Dermis blood vessel endothelial cell (primary cell): ENCODE data around the gene RNASE8. TPM values are rescaled to one million over a fixed set of nuclear protein-coding genes. Genes with fewer than 3 reads are reported as not detected.
A peak's percentile ranks its signal among the peaks of the same experiment; 100 is the strongest.
"Not testable (repeated sequence)": the region's sequence is repeated elsewhere in the genome, so short reads cannot be mapped to it uniquely, and the experiment has no call there.

Experiments
- DNase-seq: peaks from one replicate; pipeline ENCODE4 v3.0.0; 2010
- total RNA-seq: library from RNA; depleted of rRNA; stranded (reverse); fragments of >200 nt; gene quantifications from 2 replicates; pipeline ENCODE4 v1.2.3, GENCODE V29; 2014

Gene RNASE8
- total RNA-seq, 1 donor from 2014 or later, result not detected

DNA sequence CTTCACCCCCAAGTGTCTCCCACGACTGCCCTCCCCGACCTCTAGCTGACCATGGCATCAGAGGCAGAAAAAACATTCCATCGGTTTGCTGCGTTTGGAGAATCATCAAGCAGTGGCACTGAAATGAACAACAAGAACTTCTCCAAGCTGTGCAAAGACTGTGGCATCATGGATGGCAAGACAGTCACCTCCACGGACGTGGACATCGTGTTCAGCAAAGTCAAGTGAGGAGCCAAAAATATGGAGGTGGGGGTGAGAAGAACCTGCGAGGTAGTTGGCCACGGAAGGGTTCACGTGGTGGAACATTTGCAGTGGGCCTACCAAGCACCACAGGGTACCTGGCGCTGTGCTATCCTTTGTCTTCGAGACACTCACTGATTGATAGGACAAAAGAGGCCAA is 27.1 kb upstream of the RNASE8 start:
- DNase-seq, result no peak

DNA sequence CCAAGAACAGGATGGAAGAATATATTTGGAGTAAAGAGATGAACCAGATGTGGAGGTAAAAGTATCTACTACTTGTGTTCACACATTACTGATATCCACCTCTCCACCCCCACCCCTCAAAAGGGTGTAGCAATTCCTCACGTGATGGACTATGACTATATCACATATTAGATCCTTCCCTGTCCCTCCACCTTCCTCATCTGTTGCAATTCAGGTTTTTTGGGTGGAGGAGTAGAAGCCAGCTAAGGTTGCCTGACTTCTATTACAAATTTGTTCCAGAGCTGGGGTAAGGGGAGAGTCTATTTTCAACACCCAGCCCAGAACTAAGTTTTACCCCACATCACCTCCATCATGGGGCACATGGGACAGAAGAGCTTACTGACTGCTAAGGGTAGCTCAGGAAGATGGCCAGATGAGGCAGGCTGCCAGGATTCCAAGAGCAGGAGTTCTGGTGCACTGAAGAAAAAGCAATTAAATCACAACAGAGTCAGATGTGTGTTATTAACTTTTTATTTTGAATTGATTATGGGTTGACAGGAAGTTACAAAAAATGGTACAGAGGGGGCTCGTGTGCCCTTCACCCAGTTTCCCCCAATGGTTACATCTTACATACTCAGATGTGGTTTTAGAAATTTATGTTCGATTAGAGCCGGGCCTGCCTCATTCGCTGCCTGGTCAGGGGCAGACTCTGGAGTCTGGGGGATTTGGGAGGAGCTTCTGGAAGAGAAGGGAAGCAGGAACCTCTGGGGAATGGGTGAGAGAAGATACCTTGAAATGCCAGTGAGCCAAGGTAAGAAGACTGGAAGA is 25.1 kb upstream of the RNASE8 start:
- DNase-seq, result no peak

DNA sequence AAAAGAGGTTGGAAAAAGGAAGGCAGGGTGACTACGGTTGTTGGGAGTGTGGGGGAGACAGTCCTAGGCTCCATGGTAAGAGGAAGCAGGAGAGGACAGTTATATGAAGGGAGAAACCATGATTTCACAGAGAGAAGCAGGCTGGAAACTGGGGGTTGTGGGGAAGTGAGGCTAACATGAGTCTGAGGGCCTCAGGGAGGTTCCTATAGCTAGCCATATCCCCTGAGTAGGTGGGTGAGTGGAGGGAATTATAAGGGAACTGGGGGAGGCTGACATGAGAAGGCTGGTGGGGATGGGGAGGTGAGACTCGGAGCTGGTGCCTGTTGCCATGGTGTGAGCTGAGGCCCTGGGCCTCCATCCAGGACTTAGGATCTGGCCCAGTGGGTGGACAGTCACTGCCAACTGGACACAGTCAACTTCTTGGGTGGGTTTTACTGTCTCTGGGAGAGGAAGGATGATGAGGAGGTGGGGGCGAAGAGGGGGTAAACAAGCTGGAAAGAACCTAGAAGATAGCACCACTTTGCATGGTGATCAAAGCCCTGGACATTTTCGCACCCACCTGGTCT is 24.4 kb upstream of the RNASE8 start:
- DNase-seq, result no peak

DNA sequence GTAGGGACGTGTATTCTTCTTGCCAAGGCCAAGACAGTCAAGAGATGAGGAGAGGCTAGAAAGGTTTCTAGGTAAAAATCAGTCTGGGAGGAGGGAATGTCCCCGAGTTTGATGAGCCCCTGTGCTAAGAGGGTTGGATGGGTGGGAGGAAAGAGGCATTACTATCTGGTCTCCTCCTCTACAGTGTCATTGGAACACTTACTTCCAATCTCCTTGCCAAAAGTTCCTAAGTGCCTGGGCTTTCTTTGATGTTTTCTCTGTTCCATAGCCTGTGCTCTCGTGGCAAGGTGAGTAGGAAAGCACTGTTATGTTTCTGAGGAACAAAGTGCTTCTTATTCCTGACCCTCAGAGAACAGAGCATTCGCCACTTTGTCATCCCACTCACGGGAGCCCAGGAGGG is 22.9 kb upstream of the RNASE8 start, which contains the start of gene RNASE13:
Gene RNASE13 (minus strand): TSS at position 101 of the 400 bp plus-strand sequence. CDS start 519 bp downstream, outside the sequence.
- no peak for DNase-seq

DNA sequence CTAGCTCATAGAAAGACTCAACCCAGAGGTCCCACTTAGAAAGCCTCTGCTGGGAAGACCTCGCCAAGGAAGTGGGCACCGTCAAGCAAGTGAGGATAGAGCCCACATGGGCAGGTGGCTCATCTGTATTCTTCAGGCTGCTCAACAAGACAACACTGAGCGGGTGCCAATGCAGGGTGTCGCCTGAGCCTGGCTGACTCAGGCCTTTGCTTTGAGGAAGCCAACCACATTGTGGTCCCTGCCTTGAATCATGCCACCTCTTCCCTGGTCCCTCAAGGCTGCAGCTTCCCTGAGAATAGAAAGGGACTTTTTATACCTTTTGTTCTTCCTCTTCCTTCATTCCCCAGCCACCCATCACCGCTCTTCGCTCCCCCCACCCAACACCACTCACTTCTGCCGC is 20.9 kb upstream of the RNASE8 start:
- no peak for DNase-seq

DNA sequence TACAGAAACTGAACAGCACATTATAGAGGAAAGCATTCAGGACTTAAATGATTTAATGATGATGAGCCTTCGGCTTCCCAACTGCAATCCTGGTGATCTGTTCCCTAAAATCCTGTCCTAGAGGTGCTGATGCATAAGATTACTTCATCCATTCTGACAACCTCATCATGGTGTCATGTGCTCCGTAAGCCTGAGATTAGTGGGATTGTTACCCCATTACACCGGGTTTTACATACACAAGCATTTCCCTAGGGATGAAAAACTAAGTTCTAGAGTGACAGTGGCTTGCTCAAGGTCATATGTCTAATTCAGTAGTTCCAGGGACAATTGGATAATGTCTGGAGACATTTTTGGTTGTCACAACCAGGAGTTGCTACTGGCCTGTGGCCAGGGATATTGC is 20.5 kb upstream of the RNASE8 start:
- DNase-seq, result no peak

DNA sequence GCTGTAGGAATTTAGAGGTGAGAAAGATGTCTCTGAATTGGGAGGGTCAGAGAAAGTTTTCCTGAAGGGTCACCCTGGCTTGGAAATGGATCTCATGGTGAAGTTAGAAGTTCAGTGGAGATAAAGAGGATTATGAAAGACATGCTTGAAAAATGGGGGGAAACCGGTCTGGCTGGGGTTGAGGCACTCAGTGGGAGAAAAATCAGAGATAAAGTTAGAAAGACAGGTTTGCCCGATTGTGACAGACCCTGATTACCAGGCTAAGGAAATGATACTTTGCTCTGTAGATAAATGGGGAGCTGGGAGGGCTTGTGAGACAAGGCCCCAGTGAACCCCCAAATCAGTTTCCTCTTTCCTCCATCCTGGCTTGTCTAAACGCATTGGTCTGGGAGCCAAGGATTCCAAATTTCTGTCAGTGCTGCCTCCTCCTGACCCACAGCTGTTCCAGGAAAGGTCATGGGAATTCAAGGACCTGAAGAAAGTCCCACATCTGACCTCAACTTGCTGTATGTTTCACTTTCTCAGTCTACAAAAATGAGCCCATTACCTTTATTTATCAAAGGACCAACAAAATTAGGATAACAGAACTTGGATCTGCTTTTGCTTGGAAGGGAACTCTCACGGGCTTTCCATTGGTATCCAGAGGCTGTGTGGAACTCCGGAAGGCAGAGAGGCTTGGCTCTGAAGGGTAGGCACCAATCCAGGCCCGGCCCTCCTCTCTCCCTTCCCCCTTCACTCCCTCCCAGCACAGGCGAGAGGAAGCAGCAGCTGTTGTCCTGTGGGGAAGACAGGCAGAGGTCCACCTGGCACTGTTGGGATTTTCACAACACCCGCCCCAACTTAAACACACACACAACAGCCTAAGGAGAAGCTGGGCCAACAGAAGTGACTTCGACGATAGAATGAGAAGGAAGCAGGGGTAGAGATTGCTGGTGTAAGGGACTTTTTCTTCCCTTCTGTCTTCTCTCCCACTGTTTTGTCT is 18.9 kb upstream of the RNASE8 start:
- peak; percentile 10 for DNase-seq

DNA sequence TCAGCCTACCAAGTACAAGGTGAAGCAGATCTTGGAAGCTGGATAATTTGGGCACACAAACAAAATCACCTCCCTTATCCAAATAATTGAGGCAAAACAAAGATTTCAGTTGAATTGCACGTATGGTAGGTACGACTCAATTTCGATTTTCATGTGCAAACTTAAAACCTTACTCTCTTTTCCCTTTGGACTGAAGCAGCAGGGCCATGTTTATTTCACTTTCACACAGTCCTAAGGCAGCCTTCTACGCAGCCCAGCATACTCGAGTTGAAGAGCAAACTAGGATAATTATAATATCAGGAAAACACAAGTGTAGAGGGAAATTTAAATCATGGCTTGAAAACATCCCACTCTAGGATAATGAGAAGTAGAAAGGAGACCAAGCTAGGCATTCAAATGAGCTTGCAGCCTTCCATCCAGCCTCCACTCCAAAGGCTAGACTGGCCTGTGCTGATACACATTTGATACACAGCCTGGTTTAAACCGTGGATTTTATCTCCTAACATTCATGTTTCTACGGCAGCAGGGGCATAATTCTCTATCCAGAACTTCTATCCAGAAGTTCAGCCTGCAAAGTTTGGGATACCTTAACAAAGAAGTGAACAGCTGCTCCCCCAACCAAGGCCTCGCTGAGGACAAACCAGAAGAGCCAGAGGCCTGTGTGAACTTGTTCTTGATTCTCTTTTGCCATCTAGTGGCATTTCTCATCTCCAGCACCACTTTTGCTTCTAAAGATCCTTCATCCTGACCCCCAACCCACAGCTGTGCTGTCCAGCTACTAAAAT is 17.8 kb upstream of the RNASE8 start:
- peak; percentile 63 for DNase-seq

DNA sequence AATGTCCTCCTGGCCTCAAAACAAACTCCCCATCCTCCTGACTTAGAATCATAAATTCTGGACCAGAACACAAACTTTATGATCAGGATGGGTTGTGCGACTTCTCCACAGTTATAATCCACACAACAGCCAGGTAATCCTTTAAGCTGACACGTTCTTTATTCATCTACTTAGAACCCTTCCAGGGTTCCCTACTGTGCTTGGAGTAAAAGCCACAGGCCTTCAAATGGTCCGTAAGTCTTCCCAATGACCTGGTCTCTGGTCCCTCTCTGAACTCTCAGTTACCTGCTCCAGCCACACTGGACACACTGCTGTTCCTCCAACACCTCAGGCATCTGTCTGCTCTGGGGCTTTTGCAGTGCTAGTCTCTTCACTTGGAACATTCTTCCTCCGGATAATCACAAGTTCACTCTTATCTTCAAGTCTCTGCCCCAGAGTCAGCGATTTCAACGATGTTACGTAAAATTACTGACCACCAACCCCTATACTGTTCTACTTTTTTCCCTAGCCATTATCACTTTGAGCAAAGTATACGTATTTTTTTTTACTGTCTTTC is 17.2 kb upstream of the RNASE8 start:
- no peak for DNase-seq

DNA sequence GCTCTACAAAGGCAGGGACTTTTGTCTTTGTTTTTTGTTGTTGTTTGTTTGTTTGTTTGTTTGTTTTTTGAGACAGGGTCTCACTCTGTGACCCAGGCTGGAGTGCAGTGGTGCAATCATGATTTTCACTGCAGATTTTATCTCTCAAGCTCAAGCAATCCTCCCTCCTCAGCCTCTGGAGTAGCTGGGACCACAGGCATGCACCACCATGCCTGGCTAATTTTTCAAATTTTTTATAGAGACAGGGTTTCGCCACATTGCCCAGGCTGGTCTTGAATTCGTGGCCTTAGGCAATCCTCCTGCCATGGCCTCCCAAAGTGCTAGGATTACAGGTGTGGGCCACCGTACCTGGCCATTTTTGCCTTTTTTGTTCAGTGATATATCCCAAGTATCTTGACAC is 16.7 kb upstream of the RNASE8 start:
- not testable (repeated sequence) for DNase-seq

DNA sequence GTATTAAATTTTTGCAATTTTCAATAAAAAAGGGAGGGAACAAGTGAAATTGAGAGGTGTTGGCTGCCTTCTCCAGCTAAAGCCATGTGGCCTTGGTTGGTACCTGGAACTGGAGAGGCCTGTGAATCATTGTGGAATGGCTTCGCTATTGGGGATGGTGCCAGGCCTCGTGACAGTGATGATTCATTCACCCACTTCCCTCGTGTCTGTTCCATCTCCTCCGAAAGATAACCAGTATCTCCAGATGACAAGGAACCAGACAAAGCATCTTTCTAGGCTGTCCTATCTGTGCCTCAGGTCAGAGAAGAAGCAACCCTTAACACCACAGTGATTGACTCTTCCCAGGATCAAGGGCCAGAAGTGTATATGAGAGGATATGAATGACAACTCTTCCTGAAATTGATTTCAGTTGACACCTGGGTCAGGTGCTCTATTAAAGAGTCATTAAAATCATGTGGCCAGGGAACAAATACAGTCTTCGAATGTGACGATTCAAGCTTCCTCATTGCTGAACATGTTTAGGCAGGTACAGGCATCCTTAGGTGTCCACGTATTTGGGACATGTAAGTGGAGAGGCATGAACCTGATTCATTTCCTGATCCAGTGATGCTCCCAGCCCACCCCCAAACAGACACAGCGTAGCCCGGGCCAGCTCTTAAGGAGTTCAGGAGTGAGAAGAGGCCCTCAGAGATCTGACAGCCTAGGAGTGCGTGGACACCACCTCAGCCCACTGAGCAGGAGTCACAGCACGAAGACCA is 15.8 kb upstream of the RNASE8 start, which contains the start of gene RNASE7:
Gene RNASE7 (plus strand): TSS at position 687 of the 758 bp plus-strand sequence. CDS start 631 bp downstream, outside the sequence.
- no peak for DNase-seq

DNA sequence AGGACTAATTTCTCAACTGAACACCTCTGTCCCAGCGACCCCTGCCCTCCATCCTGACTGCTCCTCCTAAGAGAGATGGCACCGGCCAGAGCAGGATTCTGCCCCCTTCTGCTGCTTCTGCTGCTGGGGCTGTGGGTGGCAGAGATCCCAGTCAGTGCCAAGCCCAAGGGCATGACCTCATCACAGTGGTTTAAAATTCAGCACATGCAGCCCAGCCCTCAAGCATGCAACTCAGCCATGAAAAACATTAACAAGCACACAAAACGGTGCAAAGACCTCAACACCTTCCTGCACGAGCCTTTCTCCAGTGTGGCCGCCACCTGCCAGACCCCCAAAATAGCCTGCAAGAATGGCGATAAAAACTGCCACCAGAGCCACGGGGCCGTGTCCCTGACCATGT is 14.7 kb upstream of the RNASE8 start:
- DNase-seq, result no peak

DNA sequence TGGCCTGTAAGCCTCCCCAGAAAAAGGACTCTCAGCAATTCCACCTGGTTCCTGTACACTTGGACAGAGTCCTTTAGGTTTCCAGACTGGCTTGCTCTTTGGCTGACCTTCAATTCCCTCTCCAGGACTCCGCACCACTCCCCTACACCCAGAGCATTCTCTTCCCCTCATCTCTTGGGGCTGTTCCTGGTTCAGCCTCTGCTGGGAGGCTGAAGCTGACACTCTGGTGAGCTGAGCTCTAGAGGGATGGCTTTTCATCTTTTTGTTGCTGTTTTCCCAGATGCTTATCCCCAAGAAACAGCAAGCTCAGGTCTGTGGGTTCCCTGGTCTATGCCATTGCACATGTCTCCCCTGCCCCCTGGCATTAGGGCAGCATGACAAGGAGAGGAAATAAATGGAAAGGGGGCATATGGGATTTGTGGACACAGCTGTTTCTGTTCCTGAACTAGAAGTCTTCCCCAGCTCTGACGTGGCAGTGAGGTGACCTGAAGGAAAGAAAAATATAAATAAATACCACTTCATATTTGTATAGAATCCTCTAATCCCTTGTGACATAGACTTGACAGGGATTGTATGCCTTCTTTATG is 14.1 kb upstream of the RNASE8 start:
- DNase-seq, result no peak

DNA sequence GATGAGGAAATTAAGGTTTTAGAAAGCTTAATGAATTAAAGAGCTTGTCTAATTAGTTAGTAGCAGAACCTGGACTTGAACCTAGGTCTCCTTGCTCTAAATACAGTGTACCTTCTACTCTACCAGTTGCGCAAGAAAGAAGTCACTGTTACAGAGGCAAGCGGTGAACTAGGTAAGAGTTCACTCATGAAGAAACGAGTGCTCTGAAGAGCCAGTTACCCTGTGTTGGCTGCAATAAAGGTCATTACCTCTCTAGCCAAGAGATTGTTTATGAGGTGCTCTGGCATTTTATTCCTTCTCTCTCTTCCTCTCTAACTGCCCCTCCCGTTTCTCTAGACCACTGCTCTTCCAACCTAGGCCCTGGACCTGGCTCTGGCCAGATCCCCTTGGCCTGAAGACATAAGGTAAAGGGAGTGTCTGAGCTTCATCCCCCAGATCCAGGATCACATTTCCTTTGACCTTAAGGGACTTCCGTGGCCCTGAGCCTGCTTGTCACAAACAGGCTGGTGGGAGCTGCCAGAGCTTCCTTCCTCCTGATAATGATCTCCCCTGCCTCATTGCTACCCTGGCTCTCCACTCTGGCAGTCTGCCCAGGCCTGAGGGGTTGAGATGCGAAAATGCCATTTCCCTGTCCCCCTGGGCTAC is 13.5 kb upstream of the RNASE8 start:
- DNase-seq, result no peak

DNA sequence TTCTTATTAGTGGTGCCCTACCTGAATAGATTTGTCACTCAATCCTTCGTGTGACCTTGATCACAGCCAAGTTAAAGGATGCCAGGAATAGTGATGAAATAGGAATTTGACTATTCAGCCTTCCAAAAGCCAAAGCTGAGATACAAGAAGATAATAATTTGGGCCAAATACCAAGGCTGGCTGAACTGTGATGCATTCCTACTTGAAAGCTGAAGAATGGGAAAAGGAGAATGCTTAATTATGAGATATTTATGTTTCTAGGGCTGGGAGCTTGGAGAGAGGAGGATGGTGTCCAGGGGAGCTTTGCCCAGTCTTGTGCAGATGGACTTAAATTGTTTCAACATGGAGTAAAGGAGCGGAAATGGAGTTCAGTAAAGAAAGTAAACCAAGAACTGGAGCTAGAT is 10.2 kb upstream of the RNASE8 start:
- DNase-seq, result no peak

DNA sequence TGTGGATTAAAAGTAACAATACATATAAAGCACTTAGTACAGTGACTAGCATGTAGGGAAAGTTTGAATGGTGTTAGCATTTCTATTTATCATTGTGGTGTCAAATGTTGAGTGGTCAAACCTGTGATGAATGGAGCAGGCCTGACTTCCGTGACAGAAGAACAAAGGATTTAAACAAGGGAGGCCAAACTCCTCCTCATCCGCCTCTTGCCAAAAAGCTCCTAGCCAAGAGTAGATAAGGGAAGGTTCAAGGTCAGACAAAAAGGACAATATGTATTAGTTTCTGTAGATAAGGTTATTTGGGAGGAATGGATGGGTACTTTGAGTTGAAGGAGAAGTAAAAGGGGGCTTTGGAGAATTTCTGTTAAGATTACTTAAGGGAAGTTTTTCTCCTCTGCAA is 9.0 kb upstream of the RNASE8 start:
- DNase-seq, result no peak

DNA sequence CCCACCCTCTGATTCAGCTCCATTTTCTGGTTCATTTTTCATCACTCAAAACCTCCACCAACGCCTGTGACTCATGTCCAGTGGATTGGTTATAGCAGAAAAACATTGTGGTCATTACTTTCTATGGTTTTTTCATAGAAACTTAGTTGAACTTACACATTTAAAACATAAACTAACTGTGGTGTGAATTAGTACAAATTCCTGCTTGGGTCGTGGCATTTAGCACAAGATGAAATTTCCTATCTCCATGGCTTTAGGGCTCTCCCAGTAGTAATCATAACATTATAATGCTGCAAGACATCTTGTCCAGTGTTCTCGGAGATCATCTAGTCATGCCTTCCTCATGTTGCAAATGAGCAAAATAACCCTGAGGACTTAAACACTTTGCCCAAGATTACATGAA is 8.3 kb upstream of the RNASE8 start:
- DNase-seq, result no peak

DNA sequence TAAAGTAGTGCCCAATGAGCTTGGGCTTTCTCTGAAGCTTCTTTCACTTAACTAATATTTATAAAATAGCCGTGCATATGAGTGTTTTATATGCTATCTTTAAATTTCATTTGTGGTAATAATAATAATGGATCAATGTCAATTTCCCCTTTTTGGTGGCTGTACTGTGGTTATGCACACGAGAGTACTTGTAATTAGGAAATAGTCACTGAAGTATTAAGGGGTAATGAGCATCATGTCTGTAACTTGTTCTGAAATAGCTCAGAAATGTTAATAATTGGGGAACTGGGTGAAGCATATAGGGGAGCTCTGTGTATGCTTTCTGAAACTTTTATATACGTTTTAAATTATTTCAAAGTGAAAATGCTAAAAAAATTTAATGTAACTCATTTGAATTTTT is 7.0 kb upstream of the RNASE8 start:
- no peak for DNase-seq

DNA sequence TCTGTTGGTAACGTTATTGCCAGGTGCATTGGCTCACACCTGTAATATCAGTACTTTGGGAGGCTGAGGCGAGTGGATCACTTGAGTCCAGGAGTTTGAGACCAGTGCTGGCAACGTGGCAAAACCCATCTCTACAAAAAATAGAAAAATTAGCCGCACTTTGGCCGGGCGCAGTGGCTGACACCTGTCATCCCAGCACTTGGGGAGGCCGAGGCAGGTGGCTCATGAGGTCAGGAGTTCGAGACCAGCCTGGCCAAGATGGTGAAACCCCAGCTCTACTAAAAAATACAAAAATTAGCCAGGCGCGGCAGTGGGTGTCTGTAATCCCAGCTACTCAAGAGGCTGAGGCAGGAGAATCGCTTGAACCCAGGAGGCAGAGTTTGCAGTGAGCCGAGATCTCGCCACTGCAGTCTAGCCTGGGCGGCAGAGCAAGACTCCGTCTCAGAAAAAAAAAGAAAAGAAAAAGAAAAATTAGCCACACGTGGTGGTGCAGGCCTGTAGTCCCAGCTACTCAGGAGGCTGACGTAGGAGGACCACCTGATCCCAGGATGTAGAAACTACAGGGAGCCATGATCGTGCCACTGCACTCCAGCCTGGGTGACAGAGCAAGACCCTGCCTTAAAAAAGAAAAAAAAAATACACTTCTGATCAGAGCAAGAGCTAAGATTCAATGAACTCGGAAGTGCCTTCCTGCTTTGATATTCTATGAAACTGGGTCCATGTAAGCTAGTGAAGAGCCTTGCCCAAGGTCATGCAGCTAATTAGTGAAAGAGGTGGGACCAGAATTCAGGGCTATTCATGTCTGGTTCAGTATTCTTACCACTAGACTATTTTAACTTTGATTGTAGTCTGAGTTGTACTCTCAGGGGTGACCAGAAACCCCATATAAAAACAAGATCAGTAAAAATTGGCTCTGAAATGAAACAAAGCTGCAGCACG is 4.2 kb upstream of the RNASE8 start:
- DNase-seq, result no peak
